Subcutaneous adipose tissue (tissue), 4 donors: Measurements from ENCODE around the gene ZBTB16. TPM values are rescaled to one million over a fixed set of nuclear protein-coding genes. Genes with fewer than 3 reads are reported as not detected.

Experiments used
- total RNA-seq, 4 donors: library from RNA; depleted of rRNA; stranded (reverse); fragments of >200 nt; gene quantifications; one replicate each; pipeline ENCODE4 v1.1.0, GENCODE V29; 2016
- TF ChIP-seq, protein P1 (sequence below): fragments of 450-650 bp; IDR thresholded peaks from one replicate; pipeline ENCODE4 v1.5.1; 2016; ENCODE audit warnings: low read depth, mild to moderate bottlenecking, control low read depth, antibody characterized with exemption, moderate library complexity

The ZBTB16 gene
- total RNA-seq, 4 donors from 2014 or later = 167 to 446 (median 261) TPM

DNA sequence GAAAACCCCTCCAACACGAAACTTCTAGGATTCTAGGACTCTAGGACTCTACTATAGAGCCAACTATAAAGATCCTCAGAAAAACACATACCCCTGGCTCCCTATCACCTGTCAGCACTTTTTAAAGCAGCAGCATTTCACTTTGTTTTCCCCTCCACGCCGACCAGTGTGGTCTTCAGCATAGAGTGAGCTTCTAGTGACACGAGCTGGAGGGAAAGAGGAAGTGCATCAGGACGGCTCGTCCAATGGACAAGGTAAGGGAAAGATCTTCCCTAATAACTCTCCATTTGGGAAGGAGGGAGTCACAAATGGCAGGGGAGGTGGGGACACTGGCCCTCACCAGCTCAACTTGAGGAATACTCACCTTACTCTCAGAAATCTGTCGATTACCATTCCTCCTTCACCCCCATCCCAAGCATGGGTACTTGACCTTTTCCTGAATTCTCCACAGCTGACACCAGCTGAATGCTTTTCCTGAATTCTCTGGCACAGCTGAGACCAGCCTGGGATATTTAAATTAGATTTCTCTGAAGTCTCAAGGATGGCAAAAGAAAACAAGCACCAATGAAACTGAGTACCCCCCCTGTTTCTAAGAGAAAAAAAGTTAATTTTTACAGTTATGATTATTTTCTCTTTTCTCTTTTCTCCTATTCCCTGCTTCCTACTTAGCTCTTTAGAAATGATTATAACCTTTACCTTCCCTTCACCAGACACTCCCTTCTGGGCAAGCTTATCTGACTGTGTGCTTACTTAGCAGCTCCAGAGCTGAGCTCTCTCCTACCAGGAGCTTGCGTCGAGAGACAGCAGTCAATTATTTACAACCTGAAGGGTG, 203.4 kb downstream of the ZBTB16 start:
- TF ChIP-seq, protein P1, sequence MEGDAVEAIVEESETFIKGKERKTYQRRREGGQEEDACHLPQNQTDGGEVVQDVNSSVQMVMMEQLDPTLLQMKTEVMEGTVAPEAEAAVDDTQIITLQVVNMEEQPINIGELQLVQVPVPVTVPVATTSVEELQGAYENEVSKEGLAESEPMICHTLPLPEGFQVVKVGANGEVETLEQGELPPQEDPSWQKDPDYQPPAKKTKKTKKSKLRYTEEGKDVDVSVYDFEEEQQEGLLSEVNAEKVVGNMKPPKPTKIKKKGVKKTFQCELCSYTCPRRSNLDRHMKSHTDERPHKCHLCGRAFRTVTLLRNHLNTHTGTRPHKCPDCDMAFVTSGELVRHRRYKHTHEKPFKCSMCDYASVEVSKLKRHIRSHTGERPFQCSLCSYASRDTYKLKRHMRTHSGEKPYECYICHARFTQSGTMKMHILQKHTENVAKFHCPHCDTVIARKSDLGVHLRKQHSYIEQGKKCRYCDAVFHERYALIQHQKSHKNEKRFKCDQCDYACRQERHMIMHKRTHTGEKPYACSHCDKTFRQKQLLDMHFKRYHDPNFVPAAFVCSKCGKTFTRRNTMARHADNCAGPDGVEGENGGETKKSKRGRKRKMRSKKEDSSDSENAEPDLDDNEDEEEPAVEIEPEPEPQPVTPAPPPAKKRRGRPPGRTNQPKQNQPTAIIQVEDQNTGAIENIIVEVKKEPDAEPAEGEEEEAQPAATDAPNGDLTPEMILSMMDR = no peak

GRCh38 chr11:114263513-114264170, 204.1 kb downstream of the ZBTB16 start:
- TF ChIP-seq, protein P1 = no peak

- TF ChIP-seq, protein P1 = no peak
Observed at GRCh38 chr11:114264381-114264780, 204.9 kb downstream of the ZBTB16 start.

GRCh38 chr11:114265122-114265878, 205.8 kb downstream of the ZBTB16 start:
- TF ChIP-seq, protein P1 = no peak

GRCh38 chr11:114269498-114269897, 210.0 kb downstream of the ZBTB16 start:
- TF ChIP-seq, protein P1 = no peak

- TF ChIP-seq, protein P1 = no peak
Observed at GRCh38 chr11:114270531-114271270, 211.2 kb downstream of the ZBTB16 start.
